ENCODE results near the gene ETV6.

The ETV6 gene

DNA sequence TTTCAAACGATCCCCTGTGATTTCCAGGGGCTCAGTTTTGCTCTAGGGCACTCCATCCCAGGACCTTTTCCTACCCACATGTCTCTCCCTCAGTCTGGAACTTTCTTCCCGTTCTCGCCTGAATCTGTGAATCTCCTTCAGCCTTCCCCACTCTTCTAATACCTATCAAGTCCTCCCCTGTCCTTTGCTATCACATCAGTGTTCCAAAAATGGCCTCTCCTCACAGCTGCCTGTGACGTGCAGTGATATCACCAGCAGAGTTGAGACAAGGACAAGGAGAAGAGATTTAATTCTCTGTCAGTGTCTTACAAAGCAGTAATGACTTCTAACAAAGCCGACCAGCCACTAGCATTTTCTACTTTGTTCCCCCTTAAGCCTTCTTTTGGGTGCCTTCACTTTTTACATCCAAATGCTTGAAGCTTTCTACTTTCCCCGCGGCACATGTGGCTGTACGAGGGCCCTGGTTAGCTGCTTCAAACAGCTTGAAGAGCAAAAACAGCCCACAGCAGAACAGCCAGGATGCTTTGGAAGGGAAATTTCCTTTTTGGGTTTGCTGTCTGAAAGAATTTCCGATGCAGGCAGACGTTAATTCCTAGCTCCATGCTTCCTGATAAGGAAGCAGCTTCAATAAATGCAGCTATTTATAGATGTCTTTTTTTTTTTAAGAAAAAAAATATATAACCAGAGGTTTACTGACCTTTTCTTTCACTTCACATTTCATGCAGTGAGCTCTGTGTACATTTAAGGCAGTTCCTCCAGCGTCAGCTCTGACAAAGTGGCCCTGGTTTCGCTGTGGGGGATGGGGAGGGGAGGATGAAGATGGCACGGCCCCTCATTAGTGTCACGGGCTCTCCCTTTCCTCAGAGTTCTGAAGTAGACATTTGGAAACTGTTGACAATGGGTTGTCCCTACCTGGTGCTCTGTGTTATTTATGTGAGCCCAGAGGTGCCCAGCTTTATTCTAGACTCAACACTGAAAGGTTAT, 109.3 kb downstream of the ETV6 start:
- no peak for DNase-seq (ENCODE audit: low spot score)

- DNase-seq (ENCODE audit: low spot score), result no peak
Observed at GRCh38 chr12:11759494-11759878, 110.0 kb downstream of the ETV6 start.

DNA sequence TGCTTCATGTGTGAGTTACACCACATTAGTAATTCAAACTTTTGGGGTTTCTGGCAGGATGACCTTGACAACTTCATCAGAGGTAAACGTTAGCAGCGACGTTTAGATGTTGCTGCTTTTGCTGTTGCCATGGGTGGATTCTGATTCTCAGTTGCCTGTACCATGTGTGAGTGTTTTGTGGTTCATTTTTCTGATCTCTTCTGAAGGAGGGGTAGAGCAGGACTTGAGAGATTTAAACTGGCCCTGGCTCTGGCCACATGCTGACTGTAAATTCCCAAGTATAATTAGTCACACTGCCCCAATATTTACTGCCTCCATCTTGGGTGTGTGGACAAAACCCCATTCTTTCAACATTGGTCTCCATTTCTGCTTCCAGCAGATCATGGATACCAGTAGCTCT, 110.4 kb downstream of the ETV6 start:
- DNase-seq (ENCODE audit: low spot score), result no peak

- DNase-seq (ENCODE audit: low spot score), result no peak
Observed at GRCh38 chr12:11761869-11762567, 112.5 kb downstream of the ETV6 start.

DNA sequence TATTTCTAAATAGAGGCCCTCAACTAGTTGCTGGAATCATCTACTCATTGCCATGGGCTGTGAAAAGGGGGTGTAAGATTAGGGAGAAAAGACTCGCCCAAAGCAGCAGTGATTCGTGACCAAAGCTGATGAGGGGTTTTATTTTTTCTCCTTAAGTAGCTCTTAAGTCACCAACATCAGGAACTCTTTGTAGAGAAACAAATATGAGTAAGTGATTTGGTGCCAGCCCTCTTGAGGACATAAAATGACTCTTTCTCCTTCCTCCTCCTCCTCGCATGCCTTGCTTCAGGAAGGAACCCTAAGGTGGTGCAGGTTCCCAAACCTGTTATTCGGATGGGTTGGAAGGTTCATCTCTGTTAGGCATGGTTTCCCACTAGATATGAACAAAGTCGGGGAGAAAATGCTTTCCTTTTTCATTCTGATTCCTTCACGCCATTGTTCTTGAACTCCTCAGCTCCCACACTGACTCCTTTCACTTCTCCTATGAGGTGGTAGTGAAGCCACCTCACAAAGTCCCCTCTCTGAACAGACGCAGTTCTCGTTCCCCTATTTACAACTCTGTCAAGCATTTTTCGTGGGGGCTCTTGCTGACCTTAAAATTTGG, 113.4 kb downstream of the ETV6 start:
- DNase-seq (ENCODE audit: low spot score), result peak; percentile 18

GRCh38 chr12:11763760-11764520, 114.5 kb downstream of the ETV6 start:
- DNase-seq (ENCODE audit: low spot score), result peak; percentile 74

DNA sequence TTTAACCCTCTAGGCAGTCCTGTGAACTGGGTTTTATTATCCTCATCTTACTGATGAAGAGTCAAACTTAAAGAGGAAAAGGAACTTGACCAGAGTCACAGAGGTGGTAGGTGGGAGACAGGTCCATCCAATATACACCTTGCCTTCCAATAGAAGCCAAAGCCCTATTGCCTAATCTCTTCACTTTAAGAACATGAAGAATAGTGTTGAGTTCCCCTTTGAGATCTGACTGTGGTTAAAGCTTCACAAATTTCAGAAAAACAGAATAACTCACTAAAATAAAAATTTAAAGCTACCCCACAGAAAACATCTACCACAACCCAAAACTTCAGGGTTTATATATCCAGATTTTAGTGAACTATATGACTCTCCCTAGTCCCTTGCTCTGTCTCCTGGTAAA, 115.4 kb downstream of the ETV6 start:
- DNase-seq (ENCODE audit: low spot score), result no peak

GRCh38 chr12:11765421-11765816, 115.9 kb downstream of the ETV6 start:
- no peak for DNase-seq (ENCODE audit: low spot score)

DNA sequence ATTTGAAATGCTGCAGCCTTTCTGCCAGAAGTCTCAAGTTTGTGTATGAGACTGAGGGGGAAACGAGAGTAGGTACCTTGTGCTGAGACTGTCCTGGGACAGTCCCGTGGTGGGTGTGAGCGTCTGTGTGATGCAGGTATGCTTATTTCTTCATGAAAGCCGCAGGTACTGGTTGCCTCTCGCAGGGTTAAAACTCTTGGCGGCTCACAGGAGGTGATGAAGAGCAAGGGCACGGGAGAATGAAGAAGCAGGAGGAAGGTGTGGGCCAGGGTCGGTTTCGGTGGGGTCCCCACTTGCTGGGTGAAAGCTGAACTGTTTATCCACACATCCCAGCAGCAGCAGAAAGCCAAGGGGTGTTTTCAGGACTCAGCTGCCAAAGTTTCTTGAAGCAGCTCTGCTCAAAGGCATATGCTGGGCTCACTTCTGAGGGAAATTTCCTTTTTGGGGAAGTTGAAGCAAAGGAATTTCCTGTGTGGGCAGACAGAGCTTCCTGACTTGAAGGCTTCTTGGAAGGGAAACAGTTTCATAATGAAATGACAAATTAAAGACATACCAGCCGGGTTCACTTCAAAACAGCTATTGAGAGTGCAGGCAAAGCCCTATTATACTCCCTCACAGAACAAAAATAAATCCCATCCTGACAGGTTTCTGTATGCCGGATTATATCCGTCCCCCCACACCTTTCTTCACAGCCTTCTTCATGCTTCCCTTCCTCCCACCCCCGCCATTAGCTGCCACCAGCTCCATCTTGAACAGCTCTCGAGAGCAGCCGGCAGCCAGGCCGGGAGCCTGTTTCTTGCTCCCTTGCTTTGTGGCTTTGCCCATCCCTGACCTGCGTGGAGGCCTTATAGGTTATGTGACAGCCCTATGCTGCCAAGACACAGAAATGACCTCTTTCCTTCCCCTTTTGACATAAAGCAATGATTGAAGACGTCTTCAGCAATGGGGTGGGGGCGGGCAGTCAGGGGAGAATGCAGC, 116.6 kb downstream of the ETV6 start:
- peak; percentile 73 for DNase-seq (ENCODE audit: low spot score)

DNA sequence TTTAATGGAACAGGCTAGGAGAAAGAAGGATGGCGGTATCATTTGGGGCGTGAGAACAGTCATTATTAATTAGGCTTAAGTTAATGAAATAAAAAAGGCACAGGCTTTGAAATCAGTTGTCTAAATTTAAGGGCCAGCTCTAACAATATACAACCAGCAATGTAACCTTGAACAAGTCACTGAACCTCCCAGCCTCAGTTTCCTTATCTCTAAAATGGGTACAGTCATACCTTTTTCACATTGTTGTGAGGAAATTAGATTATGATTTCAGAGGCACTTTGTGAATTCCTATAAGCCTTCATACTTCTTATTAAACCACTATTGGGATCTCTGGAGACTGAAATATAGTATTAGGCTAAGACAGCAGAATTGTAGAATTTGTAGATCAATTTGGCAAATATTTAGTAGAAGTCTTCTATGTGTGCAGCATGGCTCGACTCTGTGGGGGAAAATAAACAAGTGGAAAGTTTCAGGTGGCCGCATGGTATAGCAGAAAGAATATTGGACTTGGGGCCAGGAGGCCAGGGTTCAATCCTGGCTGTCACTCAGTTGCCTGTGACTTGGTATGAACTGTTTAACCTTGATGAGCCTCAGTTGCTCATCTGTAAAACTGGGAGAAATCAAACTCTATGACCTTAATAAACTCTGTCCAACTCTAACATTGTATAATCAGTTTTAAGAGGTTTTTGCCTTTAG, 117.7 kb downstream of the ETV6 start:
- no peak for DNase-seq (ENCODE audit: low spot score)

DNA sequence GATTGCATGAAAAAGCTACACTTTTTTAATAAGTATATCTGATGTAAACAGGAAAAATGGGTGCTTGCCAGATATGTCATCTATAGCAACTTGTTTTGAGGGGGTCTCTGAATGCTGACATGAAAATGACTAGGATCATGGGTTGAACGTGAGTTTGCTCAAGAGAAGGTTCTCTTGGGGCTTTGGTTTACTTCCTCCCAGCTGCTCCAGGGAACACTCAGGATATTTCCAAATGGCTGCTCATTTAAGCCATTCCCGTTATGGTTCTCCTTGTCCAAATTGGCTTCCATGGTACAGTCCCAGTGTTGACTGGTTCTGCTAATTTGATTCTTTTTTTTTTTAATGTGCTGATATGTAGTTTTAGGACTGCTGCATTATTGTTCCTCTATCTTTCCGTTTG, 118.3 kb downstream of the ETV6 start:
- no peak for DNase-seq (ENCODE audit: low spot score)

DNA sequence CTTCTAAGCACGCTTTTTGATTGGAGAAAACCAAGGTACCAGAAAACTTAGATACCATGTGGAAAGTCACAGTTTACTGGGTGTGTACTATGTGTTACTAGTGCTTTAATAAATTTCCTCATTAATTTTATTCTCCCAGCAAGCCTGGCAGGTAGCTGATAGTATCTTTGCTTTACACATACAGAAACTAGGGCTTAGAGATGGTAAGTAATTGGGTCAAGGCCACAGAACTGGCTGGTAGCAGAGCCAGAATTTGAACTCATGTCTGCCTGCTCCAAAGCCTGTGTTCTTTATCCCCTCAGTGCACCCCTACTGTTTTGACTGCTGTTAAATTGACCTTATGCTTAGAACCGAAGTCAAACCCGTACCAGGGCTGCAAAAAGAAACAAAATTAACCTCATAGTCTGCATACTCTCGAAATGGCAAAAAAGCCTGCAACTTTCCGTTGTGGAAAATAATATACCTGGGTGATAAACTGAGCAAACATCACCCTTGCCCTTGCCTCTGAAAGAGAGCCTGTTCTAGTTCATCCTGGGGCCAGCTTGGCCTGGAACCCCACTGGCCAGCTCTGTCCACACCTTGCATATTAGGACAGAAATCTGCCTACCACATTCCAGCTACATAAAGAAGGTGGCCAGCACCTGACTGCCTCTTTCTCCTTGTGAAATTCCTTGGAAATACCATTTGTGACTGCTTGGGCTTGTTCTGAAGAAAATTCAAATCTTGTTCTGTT, 118.9 kb downstream of the ETV6 start:
- DNase-seq (ENCODE audit: low spot score), result no peak

GRCh38 chr12:11769723-11770514, 120.4 kb downstream of the ETV6 start:
- no peak for DNase-seq (ENCODE audit: low spot score)

GRCh38 chr12:11771356-11771755, 121.9 kb downstream of the ETV6 start:
- no peak for DNase-seq (ENCODE audit: low spot score)

GRCh38 chr12:11771895-11772502, 122.5 kb downstream of the ETV6 start:
- DNase-seq (ENCODE audit: low spot score), result no peak

- DNase-seq (ENCODE audit: low spot score), result no peak
Observed at GRCh38 chr12:11773889-11774677, 124.6 kb downstream of the ETV6 start.

- no peak for DNase-seq (ENCODE audit: low spot score)
Observed at GRCh38 chr12:11774821-11775220, 125.3 kb downstream of the ETV6 start.
